Activated CD4-positive, alpha-beta T cell treated with anti-CD3 and anti-CD28 coated beads, Interleukin-2, amount 10 ng/mL, durations not matched to agents 24 days and 14 days (primary cell): ENCODE measurements around the gene TLE5. TPM values are rescaled to one million over a fixed set of nuclear protein-coding genes. Genes with fewer than 3 reads are reported as not detected.
A peak's percentile ranks its signal among the peaks of the same experiment; 100 is the strongest.

Experiments
- DNase-seq: peaks from one replicate; pipeline ENCODE4 v3.0.0; 2022
- H3K27ac Mint-ChIP-seq: one replicate; pipeline ENCODE4 v1.8.0; 2022; ENCODE audit warnings: mild to moderate bottlenecking, mixed read lengths
- H3K27me3 Mint-ChIP-seq: one replicate; pipeline ENCODE4 v1.8.0; 2022; ENCODE audit warnings: mixed read lengths
- H3K36me3 Mint-ChIP-seq: one replicate; pipeline ENCODE4 v1.8.0; 2022; ENCODE audit warnings: low read depth, mild to moderate bottlenecking, mixed read lengths
- H3K4me1 Mint-ChIP-seq: one replicate; pipeline ENCODE4 v1.8.0; 2021; ENCODE audit warnings: mixed read lengths
- H3K4me3 Mint-ChIP-seq: one replicate; pipeline ENCODE4 v1.8.0; 2022; ENCODE audit warnings: mild to moderate bottlenecking, moderate library complexity, mixed read lengths
- H3K9me3 Mint-ChIP-seq: one replicate; pipeline ENCODE4 v1.8.0; 2021; ENCODE audit warnings: mixed read lengths
- intact Hi-C: fragments of 100-400 bp; cut with micrococcal nuclease; formaldehyde crosslinking; loops from one replicate; pipeline ENCODE4 v1.15.1; 2023
- total RNA-seq: library from RNA; stranded (reverse); gene quantifications from 2 replicates; pipeline ENCODE4 v1.2.3, GENCODE V29; 2022

TLE5 gene
- 380 and 392 TPM in 2 replicates for total RNA-seq

GRCh38 chr19:3062165-3063105 lies at the start of gene TLE5:
Gene TLE5, minus strand, starts transcription at chr19:3062495. Its CDS starts 295 bp downstream, at chr19:3062200.
- peak; percentile 92 for DNase-seq
- H3K27ac Mint-ChIP-seq: peak within 1 kb of the TSS; percentile 98
- no peaks in the 10 kb centered on the region for H3K9me3 Mint-ChIP-seq

GRCh38 chr19:3111586-3112247 lies 49.4 kb upstream of the TLE5 start:
- Mint-ChIP-seq H3K9me3 (no peaks in the 10 kb centered on the region), H3K36me3 (no peaks in the 10 kb centered on the region), H3K4me1 (peaks cover 3% of the 10 kb centered on the region), H3K4me3 (no peak overlapping the region), H3K27me3 (no peaks in the 10 kb centered on the region), H3K27ac (no peak overlapping the region)
- intact Hi-C loops: no loop called here
- DNase-seq: no peak

More at GRCh38 chr19:3062165-3063105, at the start of gene TLE5:
- H3K36me3 Mint-ChIP-seq: peaks cover 25% of the 10 kb centered on the region
- peaks cover 24% of the 10 kb centered on the region for H3K4me1 Mint-ChIP-seq
- H3K4me3 Mint-ChIP-seq: peak within 1 kb of the TSS; percentile 89
- H3K27me3 Mint-ChIP-seq: no peaks in the 10 kb centered on the region
- intact Hi-C loops: loop anchor here (5.0 kb wide), 1 partner anchor 125 kb away; the partner anchor contains the start of gene NCLN

GRCh38 chr19:3110126-3110825 lies 48.0 kb upstream of the TLE5 start:
- H3K9me3 Mint-ChIP-seq: no peaks in the 10 kb centered on the region
- H3K27ac Mint-ChIP-seq: no peak overlapping the region
- DNase-seq: no peak
- peaks cover 3% of the 10 kb centered on the region for H3K4me1 Mint-ChIP-seq
- H3K27me3 Mint-ChIP-seq: no peaks in the 10 kb centered on the region
- H3K4me3 Mint-ChIP-seq: no peak overlapping the region
- H3K36me3 Mint-ChIP-seq: no peaks in the 10 kb centered on the region
- intact Hi-C loops: no loop called here

GRCh38 chr19:3109491-3109890 lies 47.2 kb upstream of the TLE5 start:
- Mint-ChIP-seq H3K4me1 (peaks cover 3% of the 10 kb centered on the region), H3K36me3 (no peaks in the 10 kb centered on the region), H3K27me3 (no peaks in the 10 kb centered on the region), H3K27ac (no peak overlapping the region), H3K9me3 (no peaks in the 10 kb centered on the region), H3K4me3 (no peak overlapping the region)
- intact Hi-C loops: loop anchor here (2.0 kb wide), 1 partner anchor 461 kb away; no protein-coding TSS in a partner anchor
- no peak for DNase-seq

- H3K9me3 Mint-ChIP-seq: no peaks in the 10 kb centered on the region
- H3K4me3 Mint-ChIP-seq: no peak overlapping the region
- intact Hi-C loops: loop anchor here (1.0 to 2.0 kb wide), 2 partner anchors 146 to 460 kb away; no protein-coding TSS in a partner anchor
- H3K4me1 Mint-ChIP-seq: peaks cover 7% of the 10 kb centered on the region
- DNase-seq: peak; percentile 91
- peaks cover 1% of the 10 kb centered on the region for H3K27me3 Mint-ChIP-seq
- no peaks in the 10 kb centered on the region for H3K36me3 Mint-ChIP-seq
- peak overlapping the region; percentile 57 for H3K27ac Mint-ChIP-seq
These were observed 46.5 kb upstream of the TLE5 start for GRCh38 chr19:3108775-3109174.

GRCh38 chr19:3107658-3108057 lies 45.4 kb upstream of the TLE5 start:
- no peaks in the 10 kb centered on the region for H3K36me3 Mint-ChIP-seq
- no peaks in the 10 kb centered on the region for H3K9me3 Mint-ChIP-seq
- H3K4me1 Mint-ChIP-seq: peaks cover 8% of the 10 kb centered on the region
- no peak overlapping the region for H3K4me3 Mint-ChIP-seq
- intact Hi-C loops: loop anchor here (1.0 to 2.0 kb wide), 2 partner anchors 145 to 459 kb away; no protein-coding TSS in a partner anchor
- no peak overlapping the region for H3K27ac Mint-ChIP-seq
- no peak for DNase-seq
- H3K27me3 Mint-ChIP-seq: peaks cover 1% of the 10 kb centered on the region

- Mint-ChIP-seq H3K4me3 (no peak overlapping the region), H3K9me3 (no peaks in the 10 kb centered on the region), H3K4me1 (peaks cover 8% of the 10 kb centered on the region), H3K27me3 (peaks cover 1% of the 10 kb centered on the region), H3K27ac (no peak overlapping the region), H3K36me3 (no peaks in the 10 kb centered on the region)
- intact Hi-C loops: no loop called here
- DNase-seq: no peak
These were observed 44.3 kb upstream of the TLE5 start for GRCh38 chr19:3106509-3107141.

GRCh38 chr19:3105641-3106508 lies 43.6 kb upstream of the TLE5 start:
- peaks cover 8% of the 10 kb centered on the region for H3K4me1 Mint-ChIP-seq
- intact Hi-C loops: no loop called here
- H3K36me3 Mint-ChIP-seq: no peaks in the 10 kb centered on the region
- no peaks in the 10 kb centered on the region for H3K9me3 Mint-ChIP-seq
- H3K27me3 Mint-ChIP-seq: peaks cover 3% of the 10 kb centered on the region
- no peak overlapping the region for H3K4me3 Mint-ChIP-seq
- H3K27ac Mint-ChIP-seq: no peak overlapping the region
- DNase-seq: no peak

GRCh38 chr19:3104708-3104983 lies 42.4 kb upstream of the TLE5 start:
- intact Hi-C loops: loop anchor here (1.0 kb wide), 2 partner anchors 28 to 142 kb away; no protein-coding TSS in a partner anchor
- DNase-seq: no peak
- no peaks in the 10 kb centered on the region for H3K36me3 Mint-ChIP-seq
- no peak overlapping the region for H3K27ac Mint-ChIP-seq
- peaks cover 9% of the 10 kb centered on the region for H3K27me3 Mint-ChIP-seq
- no peak overlapping the region for H3K4me3 Mint-ChIP-seq
- no peaks in the 10 kb centered on the region for H3K9me3 Mint-ChIP-seq
- peaks cover 8% of the 10 kb centered on the region for H3K4me1 Mint-ChIP-seq

- Mint-ChIP-seq H3K27me3 (peaks cover 14% of the 10 kb centered on the region), H3K36me3 (no peaks in the 10 kb centered on the region), H3K4me1 (peaks cover 10% of the 10 kb centered on the region), H3K4me3 (no peak overlapping the region), H3K27ac (no peak overlapping the region), H3K9me3 (no peaks in the 10 kb centered on the region)
- intact Hi-C loops: no loop called here
- no peak for DNase-seq
These were observed 40.2 kb upstream of the TLE5 start for GRCh38 chr19:3102239-3103140.

- peaks cover 13% of the 10 kb centered on the region for H3K4me1 Mint-ChIP-seq
- no peaks in the 10 kb centered on the region for H3K9me3 Mint-ChIP-seq
- DNase-seq: no peak
- intact Hi-C loops: no loop called here
- no peak overlapping the region for H3K27ac Mint-ChIP-seq
- no peaks in the 10 kb centered on the region for H3K36me3 Mint-ChIP-seq
- H3K27me3 Mint-ChIP-seq: peaks cover 20% of the 10 kb centered on the region
- H3K4me3 Mint-ChIP-seq: no peak overlapping the region
These were observed 38.7 kb upstream of the TLE5 start for GRCh38 chr19:3100747-3101730.
